Measurements from ENCODE around the gene ELMO1. TPM values are rescaled to one million over a fixed set of nuclear protein-coding genes. Genes with fewer than 3 reads are reported as not detected.
A peak's percentile ranks its signal among the peaks of the same experiment; 100 is the strongest.
"Not testable (repeated sequence)": the region's sequence is repeated elsewhere in the genome, so short reads cannot be mapped to it uniquely, and the experiment has no call there.

The ELMO1 gene
- polyA plus RNA-seq, 2 of the 4 experiments (the other 2 are of a cell fraction) = 2.3 to 6.1 TPM

DNA sequence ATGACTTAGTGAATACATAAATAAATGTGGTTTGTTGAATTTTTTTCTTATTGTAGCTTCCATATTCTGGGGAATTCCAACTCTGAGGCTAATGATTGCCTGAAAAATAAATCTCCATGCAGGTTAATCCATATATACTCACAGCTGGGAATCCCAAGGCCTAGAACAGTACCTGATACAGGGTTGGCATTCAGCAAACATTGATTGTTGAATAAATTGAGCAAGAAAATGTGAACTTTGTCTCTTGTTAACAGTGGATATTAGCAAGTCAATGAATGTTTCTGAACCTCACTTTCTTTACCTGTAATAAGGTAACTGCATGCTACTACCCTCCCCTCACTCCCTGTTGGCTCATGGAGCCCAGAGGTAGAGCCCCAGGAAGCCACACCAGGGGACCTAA lies 470.8 kb downstream of the ELMO1 start (continued):
- TF ChIP-seq, protein P1, sequence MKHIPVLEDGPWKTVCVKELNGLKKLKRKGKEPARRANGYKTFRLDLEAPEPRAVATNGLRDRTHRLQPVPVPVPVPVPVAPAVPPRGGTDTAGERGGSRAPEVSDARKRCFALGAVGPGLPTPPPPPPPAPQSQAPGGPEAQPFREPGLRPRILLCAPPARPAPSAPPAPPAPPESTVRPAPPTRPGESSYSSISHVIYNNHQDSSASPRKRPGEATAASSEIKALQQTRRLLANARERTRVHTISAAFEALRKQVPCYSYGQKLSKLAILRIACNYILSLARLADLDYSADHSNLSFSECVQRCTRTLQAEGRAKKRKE (CRISPR knock-in tag; IDR thresholded peaks at IDR 0.05; ENCODE audit: low read depth) = no peak
- TF ChIP-seq ESRRA (IDR thresholded peaks at IDR 0.05; ENCODE audit: borderline replicate concordance, low read length) = no peak
- TF ChIP-seq ZSCAN20 (CRISPR knock-in tag; IDR thresholded peaks at IDR 0.05) = no peak
- TF ChIP-seq, protein P2, sequence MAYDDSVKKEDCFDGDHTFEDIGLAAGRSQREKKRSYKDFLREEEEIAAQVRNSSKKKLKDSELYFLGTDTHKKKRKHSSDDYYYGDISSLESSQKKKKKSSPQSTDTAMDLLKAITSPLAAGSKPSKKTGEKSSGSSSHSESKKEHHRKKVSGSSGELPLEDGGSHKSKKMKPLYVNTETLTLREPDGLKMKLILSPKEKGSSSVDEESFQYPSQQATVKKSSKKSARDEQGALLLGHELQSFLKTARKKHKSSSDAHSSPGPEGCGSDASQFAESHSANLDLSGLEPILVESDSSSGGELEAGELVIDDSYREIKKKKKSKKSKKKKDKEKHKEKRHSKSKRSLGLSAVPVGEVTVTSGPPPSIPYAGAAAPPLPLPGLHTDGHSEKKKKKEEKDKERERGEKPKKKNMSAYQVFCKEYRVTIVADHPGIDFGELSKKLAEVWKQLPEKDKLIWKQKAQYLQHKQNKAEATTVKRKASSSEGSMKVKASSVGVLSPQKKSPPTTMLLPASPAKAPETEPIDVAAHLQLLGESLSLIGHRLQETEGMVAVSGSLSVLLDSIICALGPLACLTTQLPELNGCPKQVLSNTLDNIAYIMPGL (CRISPR knock-in tag; IDR thresholded peaks at IDR 0.05; ENCODE audit: borderline replicate concordance) = no peak
- TF ChIP-seq ZC3H11A (IDR thresholded peaks at IDR 0.05) = no peak

DNA sequence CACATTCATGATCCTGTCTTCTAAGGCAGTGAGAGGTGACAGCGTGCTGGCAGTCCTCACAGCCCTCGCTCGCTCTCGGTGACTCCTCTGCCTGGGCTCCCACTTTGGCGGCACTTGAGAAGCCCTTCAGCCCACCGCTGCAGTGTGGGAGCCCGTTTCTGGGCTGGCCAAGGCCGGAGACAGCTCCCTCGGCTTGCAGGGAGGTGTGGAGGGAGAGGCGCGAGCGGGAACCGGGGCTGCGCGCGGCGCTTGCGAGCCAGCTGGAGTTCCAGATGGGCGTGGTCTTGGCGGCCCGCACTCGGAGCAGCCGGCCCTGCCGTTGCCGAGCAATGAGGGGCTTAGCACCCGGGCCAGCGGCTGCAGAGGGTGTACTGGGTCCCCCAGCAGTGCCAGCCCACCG lies 475.1 kb downstream of the ELMO1 start:
- H3K27ac ChIP-seq; DNase-seq (ENCODE audit: low read depth in 1 of 2, low spot score in 1 of 2); H3K4me3 ChIP-seq; ATAC-seq; H3K4me1 ChIP-seq; FAIRE-seq; H3K9me3 ChIP-seq; POLR2A ChIA-PET; H3K4me2 ChIP-seq: not testable (repeated sequence)
- WGBS (ENCODE audit: missing lambda C conversion rate) = 88% methylated on average over 19 of the region's 28 CpGs
- CTCF ChIA-PET = interaction anchor here (3.8 kb wide), 1 partner anchor 208 kb away, joined by 24 read pairs; no protein-coding TSS in a partner anchor

DNA sequence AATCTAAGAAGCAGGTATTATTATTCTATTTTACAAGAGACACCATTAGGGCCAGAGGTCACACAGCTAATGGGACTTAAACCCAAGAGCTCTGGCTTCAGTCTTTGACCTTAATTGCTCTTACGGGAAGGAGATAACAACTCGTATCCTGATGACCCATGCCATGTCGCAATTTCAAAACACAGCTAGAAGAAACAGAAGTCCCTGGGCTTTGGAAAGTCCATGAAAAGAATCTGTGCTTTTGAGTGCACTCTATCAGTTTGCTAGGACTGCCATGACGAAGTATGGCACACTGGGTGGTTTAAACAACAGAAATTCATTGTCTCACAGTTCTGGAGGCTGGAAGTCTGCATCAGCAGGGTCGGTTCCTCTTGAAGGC lies 476.5 kb downstream of the ELMO1 start:
- ATAC-seq = no peak
- H3K4me1 ChIP-seq = peaks cover 10% of the 10 kb centered on the region
- H3K4me3 ChIP-seq = no peak overlapping the region
- TF ChIP-seq NFE2L2 (conservative IDR thresholded peaks at IDR 0.05; ENCODE audit: low read length) (no peak), HOXA7 (CRISPR knock-in tag; IDR thresholded peaks at IDR 0.05) (no peak), ZNF302 (CRISPR knock-in tag; IDR thresholded peaks at IDR 0.05) (no peak), TP53 (CRISPR knock-in tag; IDR thresholded peaks at IDR 0.05) (no peak), RARB (CRISPR knock-in tag; IDR thresholded peaks at IDR 0.05) (no peak), NPAS2 (CRISPR knock-in tag; IDR thresholded peaks at IDR 0.05; ENCODE audit: borderline replicate concordance) (no peak), FOSB (CRISPR knock-in tag; IDR thresholded peaks at IDR 0.05) (no peak), PHF8 (IDR thresholded peaks at IDR 0.05; ENCODE audit: borderline replicate concordance, low read depth) (no peak), JUNB (IDR thresholded peaks at IDR 0.05) (no peak), FOXS1 (CRISPR knock-in tag; IDR thresholded peaks at IDR 0.05) (no peak), RCOR1 (IDR thresholded peaks at IDR 0.05; ENCODE audit: low read depth, low read length) (no peak), CHD4 (IDR thresholded peaks at IDR 0.05; ENCODE audit: borderline replicate concordance) (no peak), ZFP36 (IDR thresholded peaks at IDR 0.05; ENCODE audit: borderline replicate concordance, partially characterized antibody) (no peak), EHF (CRISPR knock-in tag; IDR thresholded peaks at IDR 0.05) (no peak)
- TF ChIP-seq, protein P3, sequence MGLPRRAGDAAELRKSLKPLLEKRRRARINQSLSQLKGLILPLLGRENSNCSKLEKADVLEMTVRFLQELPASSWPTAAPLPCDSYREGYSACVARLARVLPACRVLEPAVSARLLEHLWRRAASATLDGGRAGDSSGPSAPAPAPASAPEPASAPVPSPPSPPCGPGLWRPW (IDR thresholded peaks at IDR 0.05) = no peak
- ChIA-PET POLR2A (no interaction called here), CTCF (interaction anchor here (1.1 to 3.8 kb wide), 3 partner anchors 8 to 210 kb away, joined by 3 to 24 read pairs (median 16); no protein-coding TSS in a partner anchor)
- peak overlapping the region in 1 of 2 experiments; percentile 16; a peak in 1 of 6 replicates for H3K27ac ChIP-seq
- no peak for DNase-seq (ENCODE audit: low read depth in 1 of 2, low spot score in 1 of 2)
- H3K4me2 ChIP-seq = peak overlapping the region; percentile 47
- H3K9me3 ChIP-seq = no peaks in the 10 kb centered on the region
- no peak for FAIRE-seq
- 29% methylated on average over 5 of the region's 5 CpGs for WGBS (ENCODE audit: missing lambda C conversion rate)

All from A549 (cell line).